PC-9 (cell line): Measurements from ENCODE around the gene DLG2.

ENCODE experiments used
- CTCF ChIP-seq: fragments of 200-600 bp; sonication (generic); conservative IDR thresholded peaks from 2 replicates; pipeline ENCODE4 v1.6.1; 2017; ENCODE audit warnings: mixed run types, antibody characterized with exemption, mild to moderate bottlenecking, moderate library complexity
- EZH2 ChIP-seq: fragments of 200-600 bp; sonication (generic); IDR thresholded peaks from 2 replicates; pipeline ENCODE4 v1.8.0; 2017; ENCODE audit warnings: antibody characterized with exemption, low read depth

- TF ChIP-seq CTCF (no peak), EZH2 (no peak)
Observed at GRCh38 chr11:84963240-84963639, 663.9 kb downstream of the DLG2 start.
